AG10803 (cell line): Measurements from ENCODE around the gene TPD52L2.

ENCODE experiments used
- DNase-seq: peaks from one replicate; pipeline ENCODE4 v3.0.0; 2010; ENCODE audit warnings: low read depth
- H3K4me3 ChIP-seq: 2 replicates; pipeline ENCODE4 v1.5.1; 2011; ENCODE audit warnings: mild to moderate bottlenecking, low read length, control low read depth
- TF ChIP-seq, protein P1 (sequence below): conservative IDR thresholded peaks from 2 replicates; pipeline ENCODE4 v1.5.1; 2011; ENCODE audit warnings: mild to moderate bottlenecking, low read length, control low read depth, inconsistent platforms

TPD52L2 gene

DNA sequence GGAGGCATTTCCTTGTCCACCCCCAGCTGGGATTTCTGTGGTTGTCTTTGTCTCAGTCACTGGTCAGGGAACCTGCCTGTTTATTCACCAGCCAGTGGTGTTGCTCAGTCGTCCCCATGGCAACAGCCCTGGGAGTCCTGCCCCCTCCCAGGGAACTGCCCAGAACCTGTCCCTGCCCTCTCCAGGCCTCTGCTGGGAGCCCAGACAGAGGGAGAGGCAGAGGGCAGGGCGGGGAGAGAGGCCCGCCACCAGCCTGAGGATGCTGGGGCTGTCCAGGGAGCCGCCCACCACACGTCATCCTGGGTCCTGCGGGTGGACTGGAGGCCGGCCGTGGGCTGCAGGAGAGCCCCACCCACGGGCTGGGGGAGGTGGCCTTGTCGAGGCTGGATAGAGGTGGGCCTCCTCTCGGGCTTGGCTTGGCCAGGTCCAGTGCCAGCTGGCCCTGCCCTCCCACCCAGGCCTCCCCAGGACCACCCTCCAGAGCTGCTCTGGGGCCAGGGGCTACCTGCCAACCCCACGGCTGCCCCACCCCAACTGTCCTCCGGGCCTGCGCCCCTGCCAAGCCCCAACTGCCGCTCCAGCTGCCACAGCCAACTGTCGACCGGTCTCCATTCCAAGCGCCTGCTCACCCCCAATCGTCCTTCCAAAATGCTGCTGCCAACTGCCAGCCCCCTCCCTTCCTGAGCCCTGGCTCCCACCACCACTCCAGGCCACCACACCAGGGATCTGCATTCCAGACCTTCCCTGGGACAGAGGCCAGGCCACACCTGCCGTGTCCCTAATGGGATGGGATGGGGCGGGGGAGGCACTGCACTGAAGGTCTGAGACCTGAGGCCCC lies 29.8 kb upstream of the TPD52L2 start:
- no peak overlapping the region for H3K4me3 ChIP-seq
- DNase-seq, result peak; percentile 96
- TF ChIP-seq, protein P1, sequence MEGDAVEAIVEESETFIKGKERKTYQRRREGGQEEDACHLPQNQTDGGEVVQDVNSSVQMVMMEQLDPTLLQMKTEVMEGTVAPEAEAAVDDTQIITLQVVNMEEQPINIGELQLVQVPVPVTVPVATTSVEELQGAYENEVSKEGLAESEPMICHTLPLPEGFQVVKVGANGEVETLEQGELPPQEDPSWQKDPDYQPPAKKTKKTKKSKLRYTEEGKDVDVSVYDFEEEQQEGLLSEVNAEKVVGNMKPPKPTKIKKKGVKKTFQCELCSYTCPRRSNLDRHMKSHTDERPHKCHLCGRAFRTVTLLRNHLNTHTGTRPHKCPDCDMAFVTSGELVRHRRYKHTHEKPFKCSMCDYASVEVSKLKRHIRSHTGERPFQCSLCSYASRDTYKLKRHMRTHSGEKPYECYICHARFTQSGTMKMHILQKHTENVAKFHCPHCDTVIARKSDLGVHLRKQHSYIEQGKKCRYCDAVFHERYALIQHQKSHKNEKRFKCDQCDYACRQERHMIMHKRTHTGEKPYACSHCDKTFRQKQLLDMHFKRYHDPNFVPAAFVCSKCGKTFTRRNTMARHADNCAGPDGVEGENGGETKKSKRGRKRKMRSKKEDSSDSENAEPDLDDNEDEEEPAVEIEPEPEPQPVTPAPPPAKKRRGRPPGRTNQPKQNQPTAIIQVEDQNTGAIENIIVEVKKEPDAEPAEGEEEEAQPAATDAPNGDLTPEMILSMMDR, result no peak

DNA sequence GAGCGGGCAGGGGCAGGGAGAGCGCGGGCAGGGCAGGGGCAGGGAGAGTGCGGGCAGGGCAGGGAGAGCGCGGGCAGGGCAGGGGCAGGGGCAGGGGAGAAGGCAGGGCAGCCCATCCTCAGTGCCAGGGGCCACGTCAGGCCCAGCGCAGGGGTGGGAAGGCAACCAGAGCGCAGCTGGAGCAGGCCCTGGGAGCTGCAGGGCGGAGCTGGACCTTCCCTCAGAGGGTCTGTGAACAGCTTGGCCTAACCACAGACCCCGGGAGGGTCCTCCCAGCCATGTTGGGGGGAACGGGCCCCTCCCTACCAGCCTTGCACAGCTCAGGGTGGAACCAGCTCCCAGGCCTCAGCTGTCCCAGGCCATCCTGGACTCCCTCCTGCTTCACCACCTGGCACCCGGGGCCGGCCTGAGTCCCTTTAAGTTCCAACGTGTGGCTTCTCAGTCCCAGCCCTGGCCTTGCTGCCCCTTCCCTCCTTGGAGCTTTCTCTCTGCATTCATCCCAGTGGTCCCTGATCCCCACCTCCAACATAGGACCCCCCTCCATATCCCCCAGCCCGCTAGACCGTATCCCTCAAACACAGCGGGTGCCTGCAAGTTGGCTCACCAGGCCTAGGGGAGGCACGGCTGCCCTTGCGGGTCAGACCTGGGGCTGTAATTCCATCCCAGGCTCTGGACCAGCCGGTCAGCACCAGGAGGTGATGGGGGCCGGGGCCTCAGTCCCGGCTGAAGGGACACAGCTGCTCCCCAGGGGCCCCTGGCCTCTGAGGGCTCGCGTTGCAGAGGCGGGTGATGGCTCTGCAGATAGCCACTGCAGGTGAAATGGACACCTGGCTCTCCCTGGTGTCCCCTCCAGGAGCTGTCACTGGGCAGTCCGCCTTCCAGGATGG lies 28.4 kb upstream of the TPD52L2 start:
- TF ChIP-seq, protein P1, result no peak
- H3K4me3 ChIP-seq, result no peak overlapping the region
- DNase-seq, result no peak

DNA sequence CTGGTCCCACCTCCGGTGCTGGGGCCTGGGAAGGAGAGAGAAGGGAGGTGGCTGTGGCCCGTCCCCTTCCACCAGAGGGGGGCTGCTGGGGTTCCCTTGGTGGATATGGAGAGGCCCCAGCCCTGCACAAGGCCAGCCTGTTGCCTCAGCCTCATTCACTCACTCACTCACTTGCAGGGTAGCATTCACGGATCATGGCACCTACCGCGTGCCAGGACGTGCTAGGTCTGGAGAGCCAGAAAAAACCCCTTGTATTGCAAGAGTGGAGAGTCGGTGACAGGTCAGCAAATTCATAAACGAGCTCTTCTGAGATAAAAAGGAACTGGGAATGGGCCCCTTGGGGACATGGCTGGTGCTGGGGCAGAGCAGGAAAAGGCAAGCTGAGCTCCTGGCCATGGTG lies 27.6 kb upstream of the TPD52L2 start:
- no peak for DNase-seq
- TF ChIP-seq, protein P1, result no peak
- no peak overlapping the region for H3K4me3 ChIP-seq

DNA sequence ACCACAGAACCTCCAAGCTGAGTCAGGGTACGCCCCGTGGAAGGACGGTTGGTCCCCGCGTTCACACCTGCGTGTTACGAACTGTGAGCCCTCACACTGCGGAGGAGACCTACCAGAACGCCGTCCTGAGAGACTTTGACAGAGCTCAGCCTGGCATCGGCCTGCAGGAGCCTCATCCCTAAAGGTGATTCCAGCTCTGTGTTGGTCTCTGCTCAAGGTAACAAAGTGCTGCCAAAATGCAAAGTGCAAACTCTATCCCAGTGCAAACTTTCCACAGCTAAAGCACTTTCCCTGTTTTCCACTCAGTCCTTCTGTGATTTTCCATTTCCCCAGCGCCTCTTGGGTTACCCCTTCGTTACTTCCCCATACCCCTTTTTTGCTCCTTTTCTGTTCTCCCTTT lies 25.4 kb upstream of the TPD52L2 start:
- DNase-seq, result no peak
- no peak overlapping the region for H3K4me3 ChIP-seq
- TF ChIP-seq, protein P1, result no peak

DNA sequence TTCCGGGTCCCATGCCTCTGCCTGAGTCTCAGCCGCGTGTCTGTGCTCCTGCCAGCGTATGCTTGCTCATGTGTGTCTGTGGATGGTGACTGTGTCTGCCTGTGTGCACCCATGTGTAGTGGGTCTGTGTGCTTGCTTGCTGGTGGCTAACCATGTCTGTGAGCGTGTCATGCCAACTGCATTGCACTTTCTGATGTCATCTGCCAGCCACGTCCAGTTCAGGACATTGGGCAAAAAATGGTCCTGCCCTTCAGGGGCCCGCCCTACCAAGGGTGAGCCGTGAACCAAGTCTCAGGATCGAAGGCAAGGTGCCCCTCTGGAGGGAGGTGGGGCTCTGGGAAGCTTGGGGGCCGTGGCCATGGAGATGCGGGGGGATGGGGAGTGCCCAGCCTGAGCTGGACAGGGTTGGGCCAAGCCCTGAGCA lies 24.7 kb upstream of the TPD52L2 start:
- H3K4me3 ChIP-seq, result no peak overlapping the region
- TF ChIP-seq, protein P1, result no peak
- no peak for DNase-seq

DNA sequence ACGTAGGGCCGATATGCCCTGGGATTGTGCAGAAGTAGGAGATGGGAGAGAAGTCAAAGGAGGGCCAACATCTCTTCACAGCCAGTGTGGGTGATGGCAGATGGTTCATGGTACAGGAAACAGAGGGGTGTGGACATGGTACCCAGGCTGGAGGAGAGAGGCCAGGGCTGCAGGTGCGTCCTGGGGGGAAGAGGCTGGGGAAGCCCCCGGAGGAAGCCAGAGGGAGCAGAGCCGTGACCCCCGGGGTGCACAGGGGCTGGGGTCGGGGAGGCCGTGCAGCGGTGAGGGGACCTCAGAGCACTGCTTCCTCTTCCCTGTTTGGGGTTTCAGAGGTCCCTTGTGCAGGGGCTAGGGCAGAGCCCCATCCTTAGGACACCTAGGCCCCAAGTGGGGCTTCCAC lies 22.8 kb upstream of the TPD52L2 start:
- no peak overlapping the region for H3K4me3 ChIP-seq
- TF ChIP-seq, protein P1, result no peak
- no peak for DNase-seq
